Liver (tissue), 9 donors: ENCODE measurements around the gene TBX1. TPM values are rescaled to one million over a fixed set of nuclear protein-coding genes. Genes with fewer than 3 reads are reported as not detected.

Experiments
- DNase-seq: peaks from one replicate; pipeline ENCODE4 v3.0.0-alpha.2; 2017; ENCODE audit warnings: low spot score
- H3K27ac ChIP-seq, 2 donors: one replicate each; pipeline ENCODE4 v1.7.0; 2013; ENCODE audit warnings: inconsistent platforms in 2 of 2, low read length in 2 of 2, control low read depth in 1 of 2, low read depth in 1 of 2, mild to moderate bottlenecking in 1 of 2
- H3K27me3 ChIP-seq, 4 donors: one replicate each; pipeline versions ENCODE4 v1.6.1 to v1.7.0; 2013; ENCODE audit warnings: low read length in 3 of 4, inconsistent platforms in 1 of 4, mild to moderate bottlenecking in 1 of 4, moderate library complexity in 1 of 4; ENCODE audit not compliant: control insufficient read depth in 4 of 4, insufficient read depth in 4 of 4
- H3K36me3 ChIP-seq, 4 donors: one replicate each; pipeline versions ENCODE4 v1.6.1 to v1.7.0; 2013; ENCODE audit warnings: low read length in 3 of 4, mild to moderate bottlenecking in 3 of 4, low read depth in 1 of 4, moderate library complexity in 1 of 4; ENCODE audit not compliant: control insufficient read depth in 4 of 4, insufficient read depth in 3 of 4
- H3K4me1 ChIP-seq, 4 donors: one replicate each; pipeline versions ENCODE4 v1.6.1 to v1.7.0; 2013; ENCODE audit warnings: low read length in 3 of 4, mild to moderate bottlenecking in 3 of 4, moderate library complexity in 1 of 4; ENCODE audit not compliant: control insufficient read depth in 4 of 4, insufficient read depth in 4 of 4
- H3K4me3 ChIP-seq, 3 donors: one replicate each; pipeline versions ENCODE4 v1.6.1 to v1.7.0; 2013; ENCODE audit warnings: low read length in 3 of 3, control low read depth in 1 of 3, low read depth in 1 of 3, mild to moderate bottlenecking in 1 of 3
- H3K9ac ChIP-seq, 2 donors: one replicate each; pipeline ENCODE4 v1.7.0; 2013; ENCODE audit warnings: low read length in 2 of 2, mild to moderate bottlenecking in 2 of 2, moderate library complexity in 2 of 2, control low read depth in 1 of 2, low read depth in 1 of 2
- H3K9me3 ChIP-seq, 4 donors: one replicate each; pipeline versions ENCODE4 v1.6.1 to v1.7.0; 2013; ENCODE audit warnings: low read length in 3 of 4; ENCODE audit not compliant: control insufficient read depth in 4 of 4
- ATF3 ChIP-seq: IDR thresholded peaks from 2 replicates; pipeline ENCODE4 v1.6.1; 2016; ENCODE audit warnings: antibody characterized with exemption
- EGR1 ChIP-seq, 2 donors: IDR thresholded peaks; 2 replicates each; pipeline ENCODE4 v1.6.1; 2016 to 2018; ENCODE audit warnings: antibody characterized with exemption in 2 of 2, low read depth in 2 of 2
- FOXA1 ChIP-seq: IDR thresholded peaks from 2 replicates; pipeline ENCODE4 v1.6.1; 2016; ENCODE audit warnings: antibody characterized with exemption
- FOXA2 ChIP-seq: IDR thresholded peaks from 2 replicates; pipeline ENCODE4 v1.6.1; 2016; ENCODE audit warnings: antibody characterized with exemption
- GABPA ChIP-seq, 2 donors: IDR thresholded peaks in 1 of 2; conservative IDR thresholded peaks in 1 of 2; 2 replicates each; pipeline ENCODE4 v1.6.1; 2016; ENCODE audit warnings: antibody characterized with exemption in 2 of 2, mild to moderate bottlenecking in 1 of 2, moderate library complexity in 1 of 2
- HNF4A ChIP-seq, 2 donors: conservative IDR thresholded peaks; 2 replicates each; pipeline ENCODE4 v1.6.1; 2016; ENCODE audit warnings: antibody characterized with exemption in 2 of 2, mild to moderate bottlenecking in 2 of 2
- HNF4G ChIP-seq: IDR thresholded peaks from 2 replicates; pipeline ENCODE4 v1.6.1; 2016; ENCODE audit warnings: antibody characterized with exemption
- JUND ChIP-seq, 2 donors: IDR thresholded peaks; 2 replicates each; pipeline ENCODE4 v1.6.1; 2016; ENCODE audit warnings: antibody characterized with exemption in 2 of 2
- NR2F2 ChIP-seq: IDR thresholded peaks from 2 replicates; pipeline ENCODE4 v1.6.1; 2016; ENCODE audit warnings: antibody characterized with exemption
- RAD21 ChIP-seq, 2 donors: IDR thresholded peaks; 2 replicates each; pipeline ENCODE4 v1.6.1; 2016; ENCODE audit warnings: antibody characterized with exemption in 2 of 2, mild to moderate bottlenecking in 2 of 2
- RXRA ChIP-seq, 2 donors: IDR thresholded peaks; 2 replicates each; pipeline ENCODE4 v1.6.1; 2017 to 2018; ENCODE audit warnings: antibody characterized with exemption in 2 of 2, mild to moderate bottlenecking in 1 of 2
- SP1 ChIP-seq: IDR thresholded peaks from 2 replicates; pipeline ENCODE4 v1.6.1; 2018; ENCODE audit warnings: antibody characterized with exemption, mild to moderate bottlenecking
- TAF1 ChIP-seq: conservative IDR thresholded peaks from 2 replicates; pipeline ENCODE4 v1.6.1; 2016; ENCODE audit warnings: antibody characterized with exemption, mild to moderate bottlenecking
- YY1 ChIP-seq: IDR thresholded peaks from 2 replicates; pipeline ENCODE4 v1.6.1; 2016; ENCODE audit warnings: antibody characterized with exemption, mild to moderate bottlenecking
- ZBTB33 ChIP-seq: IDR thresholded peaks from 2 replicates; pipeline ENCODE4 v1.6.1; 2016; ENCODE audit warnings: antibody characterized with exemption
- WGBS: extraction: QIAGEN DNeasy Blood & Tissue Kit; methylation state at CpG from one replicate; pipeline ENCODE4 v1.1.7; 2013; 5-methylcytosine and 5-hydroxymethylcytosine counted together
- polyA plus RNA-seq, 2 donors: library from polyadenylated mRNA; stranded (reverse) in 1 of 2; unstranded in 1 of 2; fragments of 200-250 nt in 1 of 2; fragments of >200 nt in 1 of 2; fragmentation: Nextera tagmentation in 1 of 2; extraction: Ambion mirVana in 1 of 2; gene quantifications; one replicate each; pipeline versions ENCODE4 v1.2.1 to v1.2.3, GENCODE V29; 2013 to 2015
- total RNA-seq, 2 donors: library from RNA; depleted of rRNA; stranded (reverse); fragments of >200 nt; gene quantifications; one replicate each; pipeline ENCODE4 v1.2.3, GENCODE V29; 2014
- TF ChIP-seq, protein P1 (sequence below): IDR thresholded peaks from 2 replicates; pipeline ENCODE4 v1.6.1; 2016; ENCODE audit warnings: antibody characterized with exemption, mild to moderate bottlenecking
- TF ChIP-seq, protein P2 (sequence below): IDR thresholded peaks from 2 replicates; pipeline ENCODE4 v1.6.1; 2016; ENCODE audit warnings: antibody characterized with exemption
- TF ChIP-seq, protein P3 (sequence below): fragments of 150-350 bp; IDR thresholded peaks from 2 replicates; pipeline ENCODE4 v1.5.1; 2017; ENCODE audit warnings: improper control_type of control experiment, low read depth, low read length; ENCODE audit not compliant: missing input control
- donor health status: healthy.
- donor health status: healthy.
- donor health status: healthy.
- donor health status: healthy.
- donor health status: healthy.

The TBX1 gene
- total and polyA plus RNA-seq, 4 donors, result 0.17 to 0.18 TPM; not detected in 2

- no peak overlapping the region for H3K4me3 ChIP-seq
- WGBS, result 79% methylated on average over 24 of the region's 24 CpGs
- H3K9me3 ChIP-seq, result no peaks in the 10 kb centered on the region
- TF ChIP-seq FOXA2 (no peak), FOXA1 (no peak), NR2F2 (no peak), TAF1 (no peak), GABPA (IDR thresholded peaks at IDR 0.05 in 1 of 2, conservative IDR thresholded peaks at IDR 0.05 in 1 of 2) (no peak), ATF3 (no peak), ZBTB33 (no peak), HNF4G (no peak), RXRA (IDR thresholded peaks at IDR 0.05) (no peak), YY1 (no peak), JUND (IDR thresholded peaks at IDR 0.05) (no peak), RAD21 (IDR thresholded peaks at IDR 0.05) (no peak), EGR1 (IDR thresholded peaks at IDR 0.05; ENCODE audit: low read depth in 2 of 2) (no peak), SP1 (no peak), HNF4A (conservative IDR thresholded peaks at IDR 0.05) (no peak)
- TF ChIP-seq, protein P1, sequence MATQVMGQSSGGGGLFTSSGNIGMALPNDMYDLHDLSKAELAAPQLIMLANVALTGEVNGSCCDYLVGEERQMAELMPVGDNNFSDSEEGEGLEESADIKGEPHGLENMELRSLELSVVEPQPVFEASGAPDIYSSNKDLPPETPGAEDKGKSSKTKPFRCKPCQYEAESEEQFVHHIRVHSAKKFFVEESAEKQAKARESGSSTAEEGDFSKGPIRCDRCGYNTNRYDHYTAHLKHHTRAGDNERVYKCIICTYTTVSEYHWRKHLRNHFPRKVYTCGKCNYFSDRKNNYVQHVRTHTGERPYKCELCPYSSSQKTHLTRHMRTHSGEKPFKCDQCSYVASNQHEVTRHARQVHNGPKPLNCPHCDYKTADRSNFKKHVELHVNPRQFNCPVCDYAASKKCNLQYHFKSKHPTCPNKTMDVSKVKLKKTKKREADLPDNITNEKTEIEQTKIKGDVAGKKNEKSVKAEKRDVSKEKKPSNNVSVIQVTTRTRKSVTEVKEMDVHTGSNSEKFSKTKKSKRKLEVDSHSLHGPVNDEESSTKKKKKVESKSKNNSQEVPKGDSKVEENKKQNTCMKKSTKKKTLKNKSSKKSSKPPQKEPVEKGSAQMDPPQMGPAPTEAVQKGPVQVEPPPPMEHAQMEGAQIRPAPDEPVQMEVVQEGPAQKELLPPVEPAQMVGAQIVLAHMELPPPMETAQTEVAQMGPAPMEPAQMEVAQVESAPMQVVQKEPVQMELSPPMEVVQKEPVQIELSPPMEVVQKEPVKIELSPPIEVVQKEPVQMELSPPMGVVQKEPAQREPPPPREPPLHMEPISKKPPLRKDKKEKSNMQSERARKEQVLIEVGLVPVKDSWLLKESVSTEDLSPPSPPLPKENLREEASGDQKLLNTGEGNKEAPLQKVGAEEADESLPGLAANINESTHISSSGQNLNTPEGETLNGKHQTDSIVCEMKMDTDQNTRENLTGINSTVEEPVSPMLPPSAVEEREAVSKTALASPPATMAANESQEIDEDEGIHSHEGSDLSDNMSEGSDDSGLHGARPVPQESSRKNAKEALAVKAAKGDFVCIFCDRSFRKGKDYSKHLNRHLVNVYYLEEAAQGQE, result no peak
- TF ChIP-seq, protein P2, sequence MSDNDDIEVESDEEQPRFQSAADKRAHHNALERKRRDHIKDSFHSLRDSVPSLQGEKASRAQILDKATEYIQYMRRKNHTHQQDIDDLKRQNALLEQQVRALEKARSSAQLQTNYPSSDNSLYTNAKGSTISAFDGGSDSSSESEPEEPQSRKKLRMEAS, result no peak
- TF ChIP-seq, protein P3, sequence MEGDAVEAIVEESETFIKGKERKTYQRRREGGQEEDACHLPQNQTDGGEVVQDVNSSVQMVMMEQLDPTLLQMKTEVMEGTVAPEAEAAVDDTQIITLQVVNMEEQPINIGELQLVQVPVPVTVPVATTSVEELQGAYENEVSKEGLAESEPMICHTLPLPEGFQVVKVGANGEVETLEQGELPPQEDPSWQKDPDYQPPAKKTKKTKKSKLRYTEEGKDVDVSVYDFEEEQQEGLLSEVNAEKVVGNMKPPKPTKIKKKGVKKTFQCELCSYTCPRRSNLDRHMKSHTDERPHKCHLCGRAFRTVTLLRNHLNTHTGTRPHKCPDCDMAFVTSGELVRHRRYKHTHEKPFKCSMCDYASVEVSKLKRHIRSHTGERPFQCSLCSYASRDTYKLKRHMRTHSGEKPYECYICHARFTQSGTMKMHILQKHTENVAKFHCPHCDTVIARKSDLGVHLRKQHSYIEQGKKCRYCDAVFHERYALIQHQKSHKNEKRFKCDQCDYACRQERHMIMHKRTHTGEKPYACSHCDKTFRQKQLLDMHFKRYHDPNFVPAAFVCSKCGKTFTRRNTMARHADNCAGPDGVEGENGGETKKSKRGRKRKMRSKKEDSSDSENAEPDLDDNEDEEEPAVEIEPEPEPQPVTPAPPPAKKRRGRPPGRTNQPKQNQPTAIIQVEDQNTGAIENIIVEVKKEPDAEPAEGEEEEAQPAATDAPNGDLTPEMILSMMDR, result no peak
- DNase-seq, result no peak
- H3K27ac ChIP-seq, result no peak overlapping the region
- H3K9ac ChIP-seq, result no peak overlapping the region
- peaks cover 0 to 2% (median 0%) of the 10 kb centered on the region in 4 donors for H3K27me3 ChIP-seq
- H3K4me1 ChIP-seq, result no peaks in the 10 kb centered on the region
- no peaks in the 10 kb centered on the region for H3K36me3 ChIP-seq
Measured at GRCh38 chr22:19745155-19746101, 15.2 kb upstream of the TBX1 start.
